Activated naive CD8-positive, alpha-beta T cell treated with anti-CD3 and anti-CD28 coated beads for 36 hours (primary cell): ENCODE results near the gene ZDHHC7. TPM values are rescaled to one million over a fixed set of nuclear protein-coding genes. Genes with fewer than 3 reads are reported as not detected.

ENCODE experiments used
- DNase-seq: peaks from one replicate; pipeline ENCODE4 v3.0.0; 2021
- H3K27ac Mint-ChIP-seq: one replicate; pipeline ENCODE4 v1.8.0; 2022; ENCODE audit warnings: mild to moderate bottlenecking, moderate library complexity, mixed read lengths
- H3K27me3 Mint-ChIP-seq: one replicate; pipeline ENCODE4 v1.8.0; 2022; ENCODE audit warnings: mild to moderate bottlenecking, mixed read lengths
- H3K36me3 Mint-ChIP-seq: one replicate; pipeline ENCODE4 v1.8.0; 2021; ENCODE audit warnings: mild to moderate bottlenecking, mixed read lengths
- H3K4me1 Mint-ChIP-seq: one replicate; pipeline ENCODE4 v1.8.0; 2021; ENCODE audit warnings: mixed read lengths
- H3K4me3 Mint-ChIP-seq: one replicate; pipeline ENCODE4 v1.8.0; 2022; ENCODE audit warnings: mild to moderate bottlenecking, moderate library complexity, mixed read lengths
- H3K9me3 Mint-ChIP-seq: one replicate; pipeline ENCODE4 v1.8.0; 2022; ENCODE audit warnings: mixed read lengths
- total RNA-seq, 2 experiments: library from RNA; stranded (reverse); gene quantifications; one replicate each; pipeline ENCODE4 v1.2.3, GENCODE V29; 2021

ZDHHC7 gene
- total RNA-seq, 2 experiments from 2014 or later, result 27.4 to 30.0 TPM

- Mint-ChIP-seq H3K27ac (no peak overlapping the region), H3K9me3 (no peaks in the 10 kb centered on the region), H3K27me3 (no peaks in the 10 kb centered on the region), H3K4me3 (no peak overlapping the region), H3K4me1 (peaks cover 3% of the 10 kb centered on the region), H3K36me3 (no peaks in the 10 kb centered on the region)
- no peak for DNase-seq
Observed at GRCh38 chr16:84925773-84926372, 85.5 kb downstream of the ZDHHC7 start.

- Mint-ChIP-seq H3K4me1 (peaks cover 2% of the 10 kb centered on the region), H3K27me3 (no peaks in the 10 kb centered on the region), H3K27ac (no peak overlapping the region), H3K36me3 (no peaks in the 10 kb centered on the region), H3K4me3 (no peak overlapping the region), H3K9me3 (no peaks in the 10 kb centered on the region)
- DNase-seq, result peak; percentile 68
Observed at GRCh38 chr16:84925092-84925772, 86.1 kb downstream of the ZDHHC7 start.

- Mint-ChIP-seq H3K4me3 (no peak overlapping the region), H3K36me3 (no peaks in the 10 kb centered on the region), H3K9me3 (no peaks in the 10 kb centered on the region), H3K27ac (no peak overlapping the region), H3K4me1 (no peaks in the 10 kb centered on the region), H3K27me3 (no peaks in the 10 kb centered on the region)
- no peak for DNase-seq
Observed at GRCh38 chr16:84924331-84925091, 86.8 kb downstream of the ZDHHC7 start.

Other genes with a start within 250 kb of the ZDHHC7 start
- gene CRISPLD2, start 191.6 kb downstream of the ZDHHC7 start, total RNA-seq, result not detected
- gene KIAA0513, start 16.3 kb upstream of the ZDHHC7 start, total RNA-seq, result 1 to 10 TPM; 2.4 to 3.3 TPM
- gene CIBAR2, start 100.9 kb upstream of the ZDHHC7 start, total RNA-seq, result not detected